Loucy (cell line): ENCODE measurements around the gene CAMTA1.
"Not testable (repeated sequence)": the region's sequence is repeated elsewhere in the genome, so short reads cannot be mapped to it uniquely, and the experiment has no call there.

Experiments used
- H2AFZ ChIP-seq: fragments of 200-600 bp; sonication (generic); 2 replicates; pipeline ENCODE4 v1.6.0; 2016; ENCODE audit warnings: antibody characterized with exemption, mild to moderate bottlenecking, low read length, moderate library complexity
- H3F3A ChIP-seq: fragments of 200-600 bp; 2 replicates; pipeline ENCODE4 v1.6.0; 2016; ENCODE audit warnings: antibody characterized with exemption, low read depth, mild to moderate bottlenecking
- H3K27me3 ChIP-seq: fragments of 200-600 bp; sonication (generic); 2 replicates; pipeline ENCODE4 v1.6.1; 2014; ENCODE audit warnings: low read length, mild to moderate bottlenecking; ENCODE audit not compliant: insufficient read depth, poor library complexity, severe bottlenecking
- H3K36me3 ChIP-seq: fragments of 200-600 bp; sonication (generic); 2 replicates; pipeline ENCODE4 v1.6.1; 2016; ENCODE audit warnings: low read length; ENCODE audit not compliant: insufficient read depth
- H3K4me1 ChIP-seq: fragments of 200-600 bp; sonication (generic); 2 replicates; pipeline ENCODE4 v1.5.1; 2014; ENCODE audit warnings: low read length, mild to moderate bottlenecking; ENCODE audit not compliant: insufficient read depth, poor library complexity, severe bottlenecking
- H3K4me2 ChIP-seq: fragments of 200-600 bp; sonication (generic); 2 replicates; pipeline ENCODE4 v1.6.0; 2014; ENCODE audit warnings: antibody characterized with exemption, low read length, low read depth, mild to moderate bottlenecking; ENCODE audit not compliant: poor library complexity, severe bottlenecking
- H3K4me3 ChIP-seq: fragments of 200-600 bp; sonication (generic); 2 replicates; pipeline ENCODE4 v1.5.1; 2014; ENCODE audit warnings: low read length, mild to moderate bottlenecking, mixed read lengths; ENCODE audit not compliant: poor library complexity, severe bottlenecking
- H3K79me2 ChIP-seq: fragments of 200-600 bp; sonication (generic); 2 replicates; pipeline ENCODE4 v1.6.1; 2014; ENCODE audit warnings: low read length; ENCODE audit not compliant: insufficient read depth
- H3K9ac ChIP-seq: fragments of 200-600 bp; sonication (generic); 2 replicates; pipeline ENCODE4 v1.6.0; 2014; ENCODE audit warnings: mild to moderate bottlenecking, low read depth, low read length, moderate library complexity; ENCODE audit not compliant: poor library complexity, severe bottlenecking
- H3K9me2 ChIP-seq: fragments of 200-600 bp; sonication (generic); replicated peaks from 2 replicates; pipeline ENCODE4 v1.6.1; 2016; ENCODE audit warnings: low read depth, low read length, mixed read lengths
- H3K9me3 ChIP-seq: fragments of 200-600 bp; sonication (generic); 2 replicates; pipeline ENCODE4 v1.6.1; 2014; ENCODE audit warnings: mild to moderate bottlenecking, antibody characterized with exemption, low read length, low read depth; ENCODE audit not compliant: insufficient read depth
- H4K20me1 ChIP-seq: fragments of 200-600 bp; sonication (generic); 2 replicates; pipeline ENCODE4 v1.6.0; 2014; ENCODE audit warnings: antibody characterized with exemption, low read length, mild to moderate bottlenecking; ENCODE audit not compliant: insufficient read depth, poor library complexity, severe bottlenecking
- EZH2phosphoT487 ChIP-seq: fragments of 200-600 bp; IDR thresholded peaks from 2 replicates; pipeline ENCODE4 v1.6.1; 2018; ENCODE audit warnings: antibody characterized with exemption, mild to moderate bottlenecking, moderate library complexity, borderline replicate concordance
- TF ChIP-seq, protein P1 (sequence below): fragments of 200-600 bp; sonication (generic); conservative IDR thresholded peaks from 2 replicates; pipeline ENCODE4 v1.5.1; 2014; ENCODE audit warnings: mild to moderate bottlenecking, antibody characterized with exemption, low read length

The CAMTA1 gene

GRCh38 chr1:7789828-7790227, 1004.6 kb downstream of the CAMTA1 start:
- Histone ChIP-seq H4K20me1 (no peaks in the 10 kb centered on the region), H3K79me2 (no peaks in the 10 kb centered on the region), H2AFZ (no peak overlapping the region), H3K9ac (no peak overlapping the region), H3K4me1 (no peaks in the 10 kb centered on the region), H3K4me3 (no peak overlapping the region), H3K36me3 (no peaks in the 10 kb centered on the region), H3K9me3 (peaks cover 12% of the 10 kb centered on the region; the same call in 1 of the 2 replicates), H3K9me2 (no peaks in the 10 kb centered on the region), H3K4me2 (no peak overlapping the region), H3F3A (no peaks in the 10 kb centered on the region), H3K27me3 (no peaks in the 10 kb centered on the region)
- TF ChIP-seq, protein P1, sequence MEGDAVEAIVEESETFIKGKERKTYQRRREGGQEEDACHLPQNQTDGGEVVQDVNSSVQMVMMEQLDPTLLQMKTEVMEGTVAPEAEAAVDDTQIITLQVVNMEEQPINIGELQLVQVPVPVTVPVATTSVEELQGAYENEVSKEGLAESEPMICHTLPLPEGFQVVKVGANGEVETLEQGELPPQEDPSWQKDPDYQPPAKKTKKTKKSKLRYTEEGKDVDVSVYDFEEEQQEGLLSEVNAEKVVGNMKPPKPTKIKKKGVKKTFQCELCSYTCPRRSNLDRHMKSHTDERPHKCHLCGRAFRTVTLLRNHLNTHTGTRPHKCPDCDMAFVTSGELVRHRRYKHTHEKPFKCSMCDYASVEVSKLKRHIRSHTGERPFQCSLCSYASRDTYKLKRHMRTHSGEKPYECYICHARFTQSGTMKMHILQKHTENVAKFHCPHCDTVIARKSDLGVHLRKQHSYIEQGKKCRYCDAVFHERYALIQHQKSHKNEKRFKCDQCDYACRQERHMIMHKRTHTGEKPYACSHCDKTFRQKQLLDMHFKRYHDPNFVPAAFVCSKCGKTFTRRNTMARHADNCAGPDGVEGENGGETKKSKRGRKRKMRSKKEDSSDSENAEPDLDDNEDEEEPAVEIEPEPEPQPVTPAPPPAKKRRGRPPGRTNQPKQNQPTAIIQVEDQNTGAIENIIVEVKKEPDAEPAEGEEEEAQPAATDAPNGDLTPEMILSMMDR: no peak
- TF ChIP-seq EZH2phosphoT487: no peak

GRCh38 chr1:7791027-7791426, 1005.8 kb downstream of the CAMTA1 start:
- H3K9me2 ChIP-seq, H3K9ac ChIP-seq, H3K4me2 ChIP-seq, H3K27me3 ChIP-seq, H3K4me1 ChIP-seq, H3F3A ChIP-seq, H3K36me3 ChIP-seq, H4K20me1 ChIP-seq, H3K79me2 ChIP-seq, H2AFZ ChIP-seq, H3K4me3 ChIP-seq: not testable (repeated sequence)
- H3K9me3 ChIP-seq: peaks cover 12% of the 10 kb centered on the region; the same call in 1 of the 2 replicates

DNA sequence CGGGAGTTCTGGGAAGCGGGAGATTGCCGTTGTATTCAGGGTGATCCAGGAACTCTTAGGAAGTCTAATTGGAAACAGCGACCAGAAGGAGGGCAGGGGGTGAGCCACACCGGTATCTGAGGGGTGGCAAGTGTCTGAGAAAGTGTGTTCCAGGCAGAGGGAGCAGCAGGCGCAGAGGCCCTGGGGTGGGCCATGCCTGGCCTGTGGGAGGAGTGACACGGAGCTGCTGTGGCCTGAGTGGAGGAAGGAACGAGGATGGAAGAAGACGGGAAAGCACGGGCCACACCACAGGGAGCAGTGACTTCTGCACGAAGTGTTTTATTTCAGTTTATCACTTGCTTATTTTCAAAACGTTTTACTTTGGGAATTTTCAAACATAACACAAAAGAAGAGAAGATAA, 1010.2 kb downstream of the CAMTA1 start:
- Histone ChIP-seq H3K9me3 (peaks cover 10% of the 10 kb centered on the region; the same call in 1 of the 2 replicates), H3K9ac (no peak overlapping the region), H3F3A (no peaks in the 10 kb centered on the region), H3K9me2 (no peaks in the 10 kb centered on the region), H3K27me3 (no peaks in the 10 kb centered on the region), H3K4me3 (no peak overlapping the region), H2AFZ (no peak overlapping the region), H3K4me2 (no peak overlapping the region), H3K36me3 (no peaks in the 10 kb centered on the region), H3K79me2 (no peaks in the 10 kb centered on the region), H3K4me1 (no peaks in the 10 kb centered on the region), H4K20me1 (no peaks in the 10 kb centered on the region)
- no peak for TF ChIP-seq EZH2phosphoT487
- TF ChIP-seq, protein P1: no peak

DNA sequence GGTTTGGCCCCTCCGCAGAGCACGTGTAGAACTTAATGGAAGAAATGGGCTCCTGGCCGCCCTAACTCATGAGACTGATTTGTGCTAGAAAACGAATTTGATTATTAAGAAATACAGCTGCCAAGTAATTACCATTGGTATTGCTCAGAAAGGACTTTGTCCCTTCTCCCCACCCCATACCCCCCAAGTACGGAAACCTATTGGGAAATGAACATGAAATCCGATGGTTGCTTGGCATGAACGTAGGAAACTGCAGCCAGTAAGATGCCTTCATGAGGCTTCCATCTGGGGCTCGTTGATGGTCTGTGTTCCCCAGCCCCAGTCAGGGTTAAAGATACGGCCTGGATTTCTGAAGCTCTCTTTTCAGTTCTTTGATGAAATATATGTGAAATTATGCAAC, 1020.2 kb downstream of the CAMTA1 start:
- H3K27me3 ChIP-seq: no peaks in the 10 kb centered on the region
- no peak overlapping the region for H3K4me3 ChIP-seq
- H3K4me2 ChIP-seq: no peak overlapping the region
- H3K9ac ChIP-seq: no peak overlapping the region
- no peak overlapping the region for H2AFZ ChIP-seq
- no peak for TF ChIP-seq EZH2phosphoT487
- TF ChIP-seq, protein P1: no peak
- H3K4me1 ChIP-seq: no peaks in the 10 kb centered on the region
- H3K79me2 ChIP-seq: no peaks in the 10 kb centered on the region
- no peaks in the 10 kb centered on the region for H3K36me3 ChIP-seq
- no peaks in the 10 kb centered on the region for H3K9me2 ChIP-seq
- no peaks in the 10 kb centered on the region for H4K20me1 ChIP-seq
- no peaks in the 10 kb centered on the region for H3F3A ChIP-seq
- no peaks in the 10 kb centered on the region for H3K9me3 ChIP-seq
